NB4 (cell line): ENCODE results near the gene CEP131.

Source experiments
- DNase-seq: peaks from one replicate; pipeline ENCODE4 v3.0.0; 2010; ENCODE audit warnings: low read depth
- H3K4me3 ChIP-seq: one replicate; pipeline ENCODE4 v1.5.1; 2011; ENCODE audit warnings: mild to moderate bottlenecking, low read depth, low read length, moderate library complexity
- MYC ChIP-seq: IDR thresholded peaks from 2 replicates; pipeline ENCODE4 v1.6.1; 2011; ENCODE audit warnings: low read depth, low read length
- POLR2A ChIP-seq: IDR thresholded peaks from 2 replicates; pipeline ENCODE4 v1.6.1; 2011; ENCODE audit warnings: mild to moderate bottlenecking; ENCODE audit not compliant: insufficient read length; ENCODE audit errors: extremely low read depth
- TF ChIP-seq, protein P1 (sequence below): IDR thresholded peaks from 2 replicates; pipeline ENCODE4 v1.6.1; 2011; ENCODE audit warnings: low read depth, low read length
- TF ChIP-seq, protein P2 (sequence below): IDR thresholded peaks from one replicate; pipeline ENCODE4 v1.5.1; 2012; ENCODE audit warnings: low read depth, low read length

Gene CEP131

DNA sequence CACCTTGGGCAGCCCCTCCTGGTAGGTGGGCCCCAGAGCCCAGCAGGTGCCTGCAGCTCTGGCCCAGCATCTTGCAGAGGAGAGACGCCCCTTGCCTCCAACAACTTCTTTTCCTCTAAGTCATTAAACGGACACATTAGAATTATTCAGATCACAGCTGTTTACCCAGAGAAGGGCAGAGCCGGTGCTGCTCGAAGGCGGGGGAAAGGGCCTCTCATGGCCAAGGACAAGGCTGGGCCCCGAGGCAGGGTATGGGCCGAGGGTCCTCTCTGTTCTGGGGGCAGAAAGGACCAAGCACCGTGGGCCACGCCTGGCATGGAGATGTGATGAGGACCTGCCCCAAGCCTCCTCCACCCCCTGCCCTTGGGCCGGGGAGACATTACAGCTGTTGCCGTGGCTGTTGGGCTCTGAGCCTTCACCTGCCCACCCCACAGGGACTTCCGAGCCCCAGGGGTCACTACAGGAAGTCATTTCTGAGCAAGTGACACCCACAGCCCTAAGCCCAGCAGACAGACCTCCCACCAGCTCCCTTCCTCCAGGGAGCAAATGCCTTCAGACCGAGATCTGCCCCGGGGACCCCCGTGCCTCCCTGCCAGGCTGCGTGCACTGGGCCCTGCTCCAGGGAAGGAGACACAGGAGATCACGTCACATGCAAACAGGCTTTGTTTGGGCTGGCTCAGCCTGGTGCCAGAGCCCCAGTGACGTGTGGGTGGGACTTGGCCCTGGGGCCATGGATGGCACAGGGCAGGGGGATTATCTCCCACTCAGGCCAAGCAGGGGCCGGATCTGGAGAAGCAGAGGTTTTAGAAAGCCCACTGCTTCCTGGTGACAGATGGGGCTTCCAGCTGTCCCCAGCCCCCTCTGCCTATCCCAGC is 58.2 kb downstream of the CEP131 start:
- TF ChIP-seq POLR2A: no peak
- TF ChIP-seq, protein P1, sequence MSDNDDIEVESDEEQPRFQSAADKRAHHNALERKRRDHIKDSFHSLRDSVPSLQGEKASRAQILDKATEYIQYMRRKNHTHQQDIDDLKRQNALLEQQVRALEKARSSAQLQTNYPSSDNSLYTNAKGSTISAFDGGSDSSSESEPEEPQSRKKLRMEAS: no peak
- no peak for TF ChIP-seq MYC
- TF ChIP-seq, protein P2, sequence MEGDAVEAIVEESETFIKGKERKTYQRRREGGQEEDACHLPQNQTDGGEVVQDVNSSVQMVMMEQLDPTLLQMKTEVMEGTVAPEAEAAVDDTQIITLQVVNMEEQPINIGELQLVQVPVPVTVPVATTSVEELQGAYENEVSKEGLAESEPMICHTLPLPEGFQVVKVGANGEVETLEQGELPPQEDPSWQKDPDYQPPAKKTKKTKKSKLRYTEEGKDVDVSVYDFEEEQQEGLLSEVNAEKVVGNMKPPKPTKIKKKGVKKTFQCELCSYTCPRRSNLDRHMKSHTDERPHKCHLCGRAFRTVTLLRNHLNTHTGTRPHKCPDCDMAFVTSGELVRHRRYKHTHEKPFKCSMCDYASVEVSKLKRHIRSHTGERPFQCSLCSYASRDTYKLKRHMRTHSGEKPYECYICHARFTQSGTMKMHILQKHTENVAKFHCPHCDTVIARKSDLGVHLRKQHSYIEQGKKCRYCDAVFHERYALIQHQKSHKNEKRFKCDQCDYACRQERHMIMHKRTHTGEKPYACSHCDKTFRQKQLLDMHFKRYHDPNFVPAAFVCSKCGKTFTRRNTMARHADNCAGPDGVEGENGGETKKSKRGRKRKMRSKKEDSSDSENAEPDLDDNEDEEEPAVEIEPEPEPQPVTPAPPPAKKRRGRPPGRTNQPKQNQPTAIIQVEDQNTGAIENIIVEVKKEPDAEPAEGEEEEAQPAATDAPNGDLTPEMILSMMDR: no peak
- DNase-seq: no peak
- H3K4me3 ChIP-seq: no peak overlapping the region

DNA sequence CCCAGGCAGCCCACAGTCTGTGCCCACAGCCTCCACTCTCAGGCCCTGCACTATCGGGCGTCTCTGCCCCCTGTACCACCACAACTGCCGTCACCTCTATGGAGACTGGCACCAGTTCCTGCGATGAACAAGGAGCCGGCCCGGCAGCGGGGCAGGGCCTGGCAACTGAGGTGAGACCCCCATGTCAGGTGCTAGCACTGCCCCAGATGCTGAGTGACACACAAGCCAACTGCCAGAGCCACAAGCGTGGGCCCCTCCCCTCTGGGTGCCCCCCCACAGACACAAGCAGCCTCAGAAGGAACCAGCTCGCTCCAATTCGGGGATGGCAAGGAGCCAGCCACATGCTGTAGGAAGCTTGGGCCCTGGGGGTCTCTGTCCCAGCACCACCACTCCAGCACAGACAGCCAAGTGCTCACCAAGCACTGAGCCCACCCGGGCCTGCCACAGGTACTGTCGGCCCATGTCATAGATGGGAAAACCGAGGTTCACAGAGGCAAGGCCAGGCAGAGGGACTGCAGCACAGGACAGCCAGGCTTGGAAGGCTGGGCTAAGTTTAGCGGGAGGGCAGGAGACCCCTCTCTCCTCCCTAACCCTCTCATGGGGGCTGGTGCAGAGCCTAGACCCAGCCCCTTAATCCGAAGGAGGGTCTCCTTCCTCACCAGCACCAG is 58.9 kb downstream of the CEP131 start:
- no peak for DNase-seq
- TF ChIP-seq, protein P1: no peak
- TF ChIP-seq, protein P2: no peak
- TF ChIP-seq MYC (no peak), POLR2A (no peak)
- H3K4me3 ChIP-seq: no peak overlapping the region

DNA sequence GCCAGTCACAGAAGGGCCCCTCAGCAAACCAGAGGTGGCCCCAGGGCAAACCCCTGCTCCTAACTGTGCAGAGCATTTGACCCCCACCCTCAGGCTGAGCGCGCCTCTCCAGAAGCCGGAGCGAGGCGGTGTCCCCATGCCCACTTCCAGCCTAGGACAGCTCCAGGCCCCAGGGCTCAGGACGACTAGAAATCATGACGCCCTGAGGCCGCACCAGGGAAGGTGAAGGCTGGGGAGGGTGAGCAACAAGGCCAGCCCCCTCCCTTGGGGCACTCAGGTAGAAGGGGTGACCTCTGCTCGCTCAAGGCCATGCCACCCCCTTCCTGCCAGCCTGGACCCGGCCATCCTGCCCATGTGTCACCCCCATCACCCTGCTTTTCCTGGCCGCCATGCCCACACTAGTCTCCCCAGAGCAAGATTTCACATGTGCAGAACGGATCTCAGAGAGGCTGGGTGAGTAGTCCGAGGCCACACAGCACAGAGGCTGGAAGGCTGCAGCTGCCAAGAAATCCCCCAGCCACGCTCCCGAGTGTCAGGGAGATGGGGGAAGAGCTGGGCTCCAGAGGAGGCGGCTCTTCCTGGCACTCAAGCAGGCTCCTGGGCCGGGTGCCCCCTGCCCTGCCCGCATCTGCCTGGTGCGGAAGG is 59.6 kb downstream of the CEP131 start:
- no peak overlapping the region for H3K4me3 ChIP-seq
- TF ChIP-seq MYC: no peak
- TF ChIP-seq POLR2A: no peak
- TF ChIP-seq, protein P2: no peak
- TF ChIP-seq, protein P1: no peak
- no peak for DNase-seq

DNA sequence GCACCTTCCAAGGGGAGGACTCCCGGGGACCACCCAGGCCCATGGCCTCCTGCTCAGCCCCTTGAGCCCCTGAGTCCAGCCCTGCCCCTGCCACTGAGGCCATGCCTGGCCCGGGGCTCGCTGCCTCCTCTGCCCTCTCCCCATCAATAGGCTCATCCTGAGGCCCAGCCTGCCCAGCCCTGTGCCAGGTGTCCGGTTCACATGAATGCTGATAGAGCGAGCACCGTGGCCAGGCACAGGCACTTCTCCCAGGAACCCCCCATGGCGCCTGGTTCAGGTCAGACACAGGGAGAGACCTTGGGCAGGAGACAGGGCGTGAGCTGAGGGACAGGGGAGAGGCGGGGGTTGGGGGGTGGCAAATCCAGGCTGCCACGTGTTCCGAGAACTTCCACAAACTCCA is 60.3 kb downstream of the CEP131 start:
- no peak for DNase-seq
- TF ChIP-seq, protein P1: no peak
- TF ChIP-seq POLR2A: no peak
- TF ChIP-seq MYC: no peak
- H3K4me3 ChIP-seq: no peak overlapping the region

DNA sequence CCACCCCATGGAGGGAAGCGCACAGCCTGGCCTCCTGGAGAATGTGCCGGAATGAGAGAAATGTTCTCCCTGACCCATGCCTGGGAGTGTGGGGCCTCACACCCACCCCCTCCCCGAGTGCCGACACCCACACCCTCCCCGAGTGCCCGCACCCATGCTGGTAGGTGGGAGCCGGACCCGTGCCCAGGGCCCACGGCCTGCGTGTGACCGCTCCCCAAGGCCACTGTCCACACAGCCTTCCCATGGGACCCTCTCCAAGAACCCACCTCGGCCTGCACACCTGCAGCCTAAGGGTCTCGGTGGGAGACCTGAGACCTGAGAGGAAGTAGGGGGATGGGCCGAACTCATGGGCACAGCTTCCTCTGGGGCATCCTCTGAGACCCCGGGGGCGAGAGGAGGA is 60.8 kb downstream of the CEP131 start:
- TF ChIP-seq, protein P1: no peak
- TF ChIP-seq, protein P2: no peak
- no peak for TF ChIP-seq MYC
- no peak for TF ChIP-seq POLR2A
- no peak overlapping the region for H3K4me3 ChIP-seq
- no peak for DNase-seq
